Endothelial cell of umbilical vein (primary cell): ENCODE measurements around the gene DCAF17.

Experiments used
- EZH2 ChIP-seq: IDR thresholded peaks from 2 replicates; pipeline ENCODE4 v1.6.1; 2012; ENCODE audit warnings: borderline replicate concordance, low read depth, mild to moderate bottlenecking, moderate library complexity, low read length, inconsistent platforms; ENCODE audit not compliant: severe bottlenecking
- FOS ChIP-seq: IDR thresholded peaks from 2 replicates; pipeline ENCODE4 v1.6.1; 2011; ENCODE audit warnings: mild to moderate bottlenecking, low read length, moderate library complexity, borderline replicate concordance; ENCODE audit not compliant: insufficient read depth
- JUN ChIP-seq: IDR thresholded peaks from 2 replicates; pipeline ENCODE4 v1.6.1; 2011; ENCODE audit warnings: borderline replicate concordance, low read depth; ENCODE audit not compliant: insufficient read length, insufficient read depth
- MAX ChIP-seq: IDR thresholded peaks from 2 replicates; pipeline ENCODE4 v1.6.1; 2011; ENCODE audit not compliant: insufficient read depth, insufficient read length
- MYC ChIP-seq: IDR thresholded peaks from one replicate; pipeline ENCODE4 v1.6.1; 2011; ENCODE audit warnings: mild to moderate bottlenecking, low read depth, low read length
- POLR2A ChIP-seq: IDR thresholded peaks from 2 replicates; pipeline ENCODE4 v1.6.1; 2012; ENCODE audit warnings: low read depth, mild to moderate bottlenecking, control low read depth, low read length
- POLR2AphosphoS5 ChIP-seq: IDR thresholded peaks from 2 replicates; pipeline ENCODE4 v1.6.1; 2012; ENCODE audit warnings: low read depth, mild to moderate bottlenecking, control low read depth, low read length, moderate library complexity; ENCODE audit not compliant: insufficient read depth
- TF ChIP-seq, protein P1 (sequence below), 2 donors: IDR thresholded peaks; 1 replicate in 1 of 2; 2 replicates in 1 of 2; pipeline ENCODE4 v1.5.1; 2011; ENCODE audit warnings: low read length in 2 of 2, mild to moderate bottlenecking in 2 of 2, moderate library complexity in 2 of 2, control low read depth in 1 of 2, inconsistent platforms in 1 of 2, low read depth in 1 of 2; ENCODE audit not compliant: insufficient read depth in 1 of 2; ENCODE audit errors: extremely low read depth in 1 of 2

DNA sequence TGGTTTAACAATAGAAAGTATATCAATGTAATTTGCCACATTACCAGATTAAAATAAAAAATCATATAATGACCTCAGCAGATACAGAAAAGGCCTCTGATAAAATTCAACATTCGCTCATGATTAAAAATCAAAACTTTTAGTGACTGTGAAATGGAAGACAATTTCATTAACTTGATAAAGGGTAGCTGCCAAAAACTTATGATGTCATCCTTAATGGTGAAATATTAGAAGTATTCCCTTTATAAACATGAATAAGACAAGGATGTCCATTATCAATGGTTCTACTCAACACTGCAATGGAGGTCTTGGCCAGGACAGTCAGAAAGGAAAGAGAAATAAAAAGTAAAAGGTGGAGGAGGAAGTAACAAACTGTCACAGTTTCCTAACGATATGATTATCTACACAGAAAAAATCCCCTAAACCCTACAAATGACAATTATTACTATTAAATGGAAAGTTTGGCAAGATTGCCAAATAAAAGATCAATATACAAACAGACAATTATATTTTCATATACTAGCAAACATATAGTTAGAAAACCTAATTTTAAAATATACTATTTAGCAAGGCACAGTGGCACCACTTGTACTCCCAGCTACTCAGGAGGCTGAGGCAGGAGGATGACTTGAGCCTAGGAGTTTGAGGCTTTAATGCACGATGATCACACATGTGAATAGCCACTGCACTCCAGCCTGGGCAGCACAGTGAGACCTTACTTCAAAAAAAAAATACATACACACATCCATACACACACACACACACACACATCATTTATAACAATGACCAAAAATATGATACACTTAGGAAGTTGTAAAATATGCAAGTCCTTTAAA, 13.1 kb upstream of the DCAF17 start:
- TF ChIP-seq FOS, result no peak
- no peak for TF ChIP-seq POLR2AphosphoS5
- TF ChIP-seq, protein P1, sequence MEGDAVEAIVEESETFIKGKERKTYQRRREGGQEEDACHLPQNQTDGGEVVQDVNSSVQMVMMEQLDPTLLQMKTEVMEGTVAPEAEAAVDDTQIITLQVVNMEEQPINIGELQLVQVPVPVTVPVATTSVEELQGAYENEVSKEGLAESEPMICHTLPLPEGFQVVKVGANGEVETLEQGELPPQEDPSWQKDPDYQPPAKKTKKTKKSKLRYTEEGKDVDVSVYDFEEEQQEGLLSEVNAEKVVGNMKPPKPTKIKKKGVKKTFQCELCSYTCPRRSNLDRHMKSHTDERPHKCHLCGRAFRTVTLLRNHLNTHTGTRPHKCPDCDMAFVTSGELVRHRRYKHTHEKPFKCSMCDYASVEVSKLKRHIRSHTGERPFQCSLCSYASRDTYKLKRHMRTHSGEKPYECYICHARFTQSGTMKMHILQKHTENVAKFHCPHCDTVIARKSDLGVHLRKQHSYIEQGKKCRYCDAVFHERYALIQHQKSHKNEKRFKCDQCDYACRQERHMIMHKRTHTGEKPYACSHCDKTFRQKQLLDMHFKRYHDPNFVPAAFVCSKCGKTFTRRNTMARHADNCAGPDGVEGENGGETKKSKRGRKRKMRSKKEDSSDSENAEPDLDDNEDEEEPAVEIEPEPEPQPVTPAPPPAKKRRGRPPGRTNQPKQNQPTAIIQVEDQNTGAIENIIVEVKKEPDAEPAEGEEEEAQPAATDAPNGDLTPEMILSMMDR (IDR thresholded peaks at IDR 0.05; ENCODE audit: extremely low read depth in 1 of 2, insufficient read depth in 1 of 2, low read depth in 1 of 2, low read length in 2 of 2), result no peak
- TF ChIP-seq EZH2, result no peak
- TF ChIP-seq POLR2A, result no peak
- no peak for TF ChIP-seq MYC
- no peak for TF ChIP-seq JUN
- TF ChIP-seq MAX, result no peak
